Hematopoietic multipotent progenitor cell treated with erythropoietin and hydrocortisone succinate and interleukin-3 and kit ligand, for 4 days (in vitro differentiated cells): ENCODE results near the gene MOB2.

Experiments used
- DNase-seq: peaks from one replicate; pipeline ENCODE4 v3.0.0-alpha.2; 2015

The MOB2 gene

GRCh38 chr11:1502954-1503707 is 16.6 kb upstream of the MOB2 start:
- no peak for DNase-seq

- no peak for DNase-seq
Measured at GRCh38 chr11:1502168-1502953, 15.8 kb upstream of the MOB2 start.

GRCh38 chr11:1501421-1502167 is 15.0 kb upstream of the MOB2 start:
- no peak for DNase-seq

GRCh38 chr11:1500466-1501420 is 14.2 kb upstream of the MOB2 start:
- DNase-seq, result no peak

- DNase-seq, result no peak
Measured at GRCh38 chr11:1499899-1500298, 13.3 kb upstream of the MOB2 start.

- DNase-seq, result no peak
Measured at GRCh38 chr11:1499261-1499890, 12.8 kb upstream of the MOB2 start.

- no peak for DNase-seq
Measured at GRCh38 chr11:1498262-1498661, 11.7 kb upstream of the MOB2 start.

GRCh38 chr11:1497600-1497999 is 11.0 kb upstream of the MOB2 start:
- no peak for DNase-seq

- DNase-seq, result no peak
Measured at GRCh38 chr11:1496761-1497095, 10.1 kb upstream of the MOB2 start.

GRCh38 chr11:1496091-1496760 is 9.6 kb upstream of the MOB2 start:
- no peak for DNase-seq

GRCh38 chr11:1494650-1495049 is 8.1 kb upstream of the MOB2 start:
- no peak for DNase-seq

GRCh38 chr11:1493650-1494244 is 7.2 kb upstream of the MOB2 start:
- DNase-seq, result no peak

GRCh38 chr11:1491379-1491778 is 4.8 kb upstream of the MOB2 start:
- no peak for DNase-seq

GRCh38 chr11:1490651-1491050 is 4.1 kb upstream of the MOB2 start:
- DNase-seq, result no peak

- no peak for DNase-seq
Measured at GRCh38 chr11:1488575-1489180, 2.1 kb upstream of the MOB2 start.

- no peak for DNase-seq
Measured at GRCh38 chr11:1487851-1488574, 1.4 kb upstream of the MOB2 start.

GRCh38 chr11:1487091-1487850 is 692 bp upstream of the MOB2 start:
- no peak for DNase-seq

- no peak for DNase-seq
Measured at GRCh38 chr11:1485504-1485885, 1.1 kb downstream of the MOB2 start.
